Ramos (cell line): ENCODE results near the gene SNRNP35.
"Not testable (repeated sequence)": the region's sequence is repeated elsewhere in the genome, so short reads cannot be mapped to it uniquely, and the experiment has no call there.

Source experiments
- in situ Hi-C: fragments of 300-500 bp; cut with MboI; formaldehyde crosslinking; loops from one replicate; pipeline ENCODE4 v1.14.3; 2022; ENCODE audit warnings: low sequenced_read_pairs; ENCODE audit not compliant: unreplicated experiment

The SNRNP35 gene

GRCh38 chr12:123487428-123487827 lies 29.5 kb downstream of the SNRNP35 start:
- in situ Hi-C loops: no loop called here

- in situ Hi-C loops: no loop called here
These were observed 30.7 kb downstream of the SNRNP35 start for GRCh38 chr12:123488539-123489230.

GRCh38 chr12:123489580-123489979 lies 31.6 kb downstream of the SNRNP35 start:
- in situ Hi-C loops: no loop called here

GRCh38 chr12:123490089-123490488 lies 32.1 kb downstream of the SNRNP35 start:
- in situ Hi-C loops: no loop called here

- in situ Hi-C loops: no loop called here
These were observed 33.1 kb downstream of the SNRNP35 start for GRCh38 chr12:123491056-123491455.

- in situ Hi-C loops: no loop called here
These were observed 33.5 kb downstream of the SNRNP35 start for GRCh38 chr12:123491481-123491880.

- in situ Hi-C loops: not testable (repeated sequence)
These were observed 34.5 kb downstream of the SNRNP35 start for GRCh38 chr12:123492339-123493039.

- in situ Hi-C loops: no loop called here
These were observed 36.3 kb downstream of the SNRNP35 start for GRCh38 chr12:123494124-123494851.

- in situ Hi-C loops: no loop called here
These were observed 39.1 kb downstream of the SNRNP35 start for GRCh38 chr12:123497065-123497464.

- in situ Hi-C loops: no loop called here
These were observed 40.3 kb downstream of the SNRNP35 start for GRCh38 chr12:123498126-123498825.

GRCh38 chr12:123499332-123499731 lies 41.4 kb downstream of the SNRNP35 start:
- in situ Hi-C loops: no loop called here

GRCh38 chr12:123502163-123502704 lies 44.3 kb downstream of the SNRNP35 start:
- in situ Hi-C loops: no loop called here

- in situ Hi-C loops: no loop called here
These were observed 48.3 kb downstream of the SNRNP35 start for GRCh38 chr12:123506059-123506842.

- in situ Hi-C loops: no loop called here
These were observed 48.9 kb downstream of the SNRNP35 start for GRCh38 chr12:123506843-123507236.

GRCh38 chr12:123512838-123513665 lies 55.1 kb downstream of the SNRNP35 start:
- in situ Hi-C loops: no loop called here

- in situ Hi-C loops: no loop called here
These were observed 55.9 kb downstream of the SNRNP35 start for GRCh38 chr12:123513805-123514204.

GRCh38 chr12:123514582-123515221 lies 56.8 kb downstream of the SNRNP35 start:
- in situ Hi-C loops: not testable (repeated sequence)

- in situ Hi-C loops: no loop called here
These were observed 58.4 kb downstream of the SNRNP35 start for GRCh38 chr12:123516216-123516780.
